ENCODE data around the gene LIPE. TPM values are rescaled to one million over a fixed set of nuclear protein-coding genes. Genes with fewer than 3 reads are reported as not detected.
"Not testable (repeated sequence)": the region's sequence is repeated elsewhere in the genome, so short reads cannot be mapped to it uniquely, and the experiment has no call there.

LIPE gene
- total RNA-seq, 2 experiments from 2014 or later, result 27.8 to 32.8 TPM

DNA sequence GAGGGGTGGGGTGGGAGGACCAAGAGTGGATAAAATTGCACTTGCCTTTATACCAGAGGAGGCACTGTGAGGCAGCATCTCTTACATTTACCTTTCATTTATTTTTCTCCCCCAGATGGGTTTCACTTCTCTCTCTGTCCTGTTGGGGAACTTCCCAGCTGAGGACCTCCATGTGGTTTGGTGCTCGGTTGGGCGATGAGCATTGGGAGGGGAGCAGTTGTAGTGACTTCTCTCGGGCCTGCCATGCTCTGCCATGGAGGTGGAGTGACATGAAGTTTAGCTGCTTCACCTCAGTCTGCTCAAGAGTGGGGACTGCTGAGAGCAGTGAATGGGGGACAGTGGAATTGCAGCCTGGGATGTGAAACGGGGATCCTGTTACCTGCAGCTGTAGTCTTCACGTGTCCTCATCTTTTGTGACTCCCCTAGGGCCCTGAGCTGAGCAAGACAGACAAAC is 38.7 kb upstream of the LIPE start:
- Mint-ChIP-seq H3K4me3 (no peak overlapping the region), H3K27ac (no peak overlapping the region)

DNA sequence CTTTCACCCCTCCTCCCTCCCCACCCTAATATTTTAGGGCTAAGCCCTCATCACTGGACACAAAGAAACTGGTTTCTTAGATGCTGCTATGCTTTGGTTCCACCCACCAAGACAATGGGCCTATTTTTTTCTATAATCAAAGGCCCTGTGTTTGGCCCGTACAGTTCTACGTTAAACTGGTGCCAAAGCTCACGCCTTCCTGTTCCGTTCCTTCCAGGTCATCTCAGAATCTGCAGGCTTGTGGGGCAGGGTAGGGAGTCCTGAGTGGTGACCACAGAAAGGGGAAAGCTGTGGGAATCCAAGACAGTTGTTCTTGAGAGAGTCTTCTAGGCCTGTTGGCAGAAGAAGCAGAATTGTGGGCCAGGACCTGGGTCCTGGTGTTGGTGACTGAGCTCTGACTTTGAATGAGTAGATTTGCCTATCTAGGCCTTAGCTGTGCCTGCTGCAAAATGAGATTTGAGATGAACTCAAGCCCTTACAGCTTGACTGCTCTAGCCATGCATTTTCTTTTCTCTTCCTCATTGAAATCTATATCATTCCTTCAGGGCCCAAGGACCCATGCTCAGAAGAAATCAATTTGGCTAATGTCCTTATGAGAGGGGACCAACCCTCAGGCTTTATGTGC is 34.6 kb upstream of the LIPE start:
- no peaks in the 10 kb centered on the region for H3K36me3 Mint-ChIP-seq (ENCODE audit: low read depth)
- H3K27ac Mint-ChIP-seq, result no peak overlapping the region
- POLR2A ChIA-PET, result no interaction called here

More for the DNA sequence above, 38.7 kb upstream of the LIPE start:
- intact Hi-C loops (cut with DNase I, micrococcal nuclease), result no loop called here
- CTCF ChIA-PET, result interaction anchor here (0.9 to 1.1 kb wide), 3 partner anchors 9 to 24 kb away, joined by 3 to 5 read pairs (median 3); no protein-coding TSS in a partner anchor
- H3K36me3 Mint-ChIP-seq (ENCODE audit: low read depth), result no peaks in the 10 kb centered on the region
- H3K27me3 Mint-ChIP-seq, result no peaks in the 10 kb centered on the region
- peaks cover 14% of the 10 kb centered on the region for H3K4me1 Mint-ChIP-seq
- ATAC-seq, result no peak
- POLR2A ChIA-PET, result no interaction called here
- H3K9me3 Mint-ChIP-seq (ENCODE audit: low read depth), result no peaks in the 10 kb centered on the region
- no peak for DNase-seq

DNA sequence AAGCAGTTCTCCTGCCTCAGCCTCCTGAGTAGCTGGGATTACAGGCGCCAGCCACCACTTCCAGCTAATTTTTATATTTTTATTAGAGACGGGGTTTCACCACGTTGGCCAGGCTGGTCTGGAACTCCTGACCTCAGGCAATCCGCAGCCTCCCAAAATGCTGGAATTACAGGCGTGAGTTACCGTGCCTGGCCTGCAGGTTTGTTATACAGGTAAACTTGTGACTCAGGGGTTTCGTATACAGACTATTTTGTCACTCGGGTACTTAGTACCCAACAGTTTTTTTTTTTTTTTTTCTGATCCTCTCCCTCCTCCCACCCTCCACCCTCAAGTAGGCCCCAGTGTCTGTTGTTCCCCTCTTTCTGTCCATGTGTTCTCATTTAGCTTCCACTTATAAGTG is 34.0 kb upstream of the LIPE start:
- H3K27ac Mint-ChIP-seq; H3K4me3 Mint-ChIP-seq; H3K36me3 Mint-ChIP-seq (ENCODE audit: low read depth); H3K4me1 Mint-ChIP-seq; ATAC-seq; H3K9me3 Mint-ChIP-seq (ENCODE audit: low read depth); POLR2A ChIA-PET; intact Hi-C loops (cut with DNase I, micrococcal nuclease); H3K27me3 Mint-ChIP-seq; DNase-seq: not testable (repeated sequence)
- CTCF ChIA-PET, result interaction anchor here (0.7 to 1.2 kb wide), 3 partner anchors 68 to 827 kb away, joined by 3 to 6 read pairs (median 4); no protein-coding TSS in a partner anchor

More for the DNA sequence above, 34.6 kb upstream of the LIPE start:
- peaks cover under 1% of the 10 kb centered on the region for H3K4me1 Mint-ChIP-seq
- DNase-seq (no peak), ATAC-seq (no peak)
- CTCF ChIA-PET, result interaction anchor here (0.6 to 1.4 kb wide), 5 partner anchors 11 to 1210 kb away, joined by 3 to 7 read pairs (median 4); no protein-coding TSS in a partner anchor
- no peaks in the 10 kb centered on the region for H3K27me3 Mint-ChIP-seq
- no peak overlapping the region for H3K4me3 Mint-ChIP-seq
- intact Hi-C loops (cut with DNase I, micrococcal nuclease), result no loop called here
- no peaks in the 10 kb centered on the region for H3K9me3 Mint-ChIP-seq (ENCODE audit: low read depth)

DNA sequence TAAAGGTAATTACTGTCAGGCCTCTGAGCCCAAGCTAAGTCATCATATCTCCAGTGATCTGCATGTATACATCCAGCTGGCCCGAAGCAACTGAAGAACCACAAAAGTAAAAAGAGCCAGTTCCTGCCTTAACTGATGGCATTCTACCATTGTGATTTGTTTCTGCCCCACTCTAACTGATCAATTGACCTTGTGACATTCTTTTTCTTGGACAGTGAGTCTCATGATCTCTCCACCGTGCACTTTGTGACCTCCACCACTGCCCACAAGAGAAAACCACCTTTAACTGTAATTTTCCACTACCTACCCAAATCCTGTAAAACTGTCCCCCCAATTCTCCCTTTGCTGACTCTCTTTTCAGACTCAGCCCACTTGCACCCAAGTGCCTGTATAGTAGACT is 32.7 kb upstream of the LIPE start:
- intact Hi-C loops (cut with DNase I, micrococcal nuclease), result no loop called here
- ATAC-seq (no peak), DNase-seq (no peak)
- no peaks in the 10 kb centered on the region for H3K36me3 Mint-ChIP-seq (ENCODE audit: low read depth)
- no peaks in the 10 kb centered on the region for H3K27me3 Mint-ChIP-seq
- no peaks in the 10 kb centered on the region for H3K9me3 Mint-ChIP-seq (ENCODE audit: low read depth)
- H3K27ac Mint-ChIP-seq, result no peak overlapping the region
- ChIA-PET CTCF (interaction anchor here (2.1 kb wide), 1 partner anchor 10 kb away, joined by 4 read pairs; no protein-coding TSS in a partner anchor), POLR2A (no interaction called here)
- H3K4me1 Mint-ChIP-seq, result no peaks in the 10 kb centered on the region
- no peak overlapping the region for H3K4me3 Mint-ChIP-seq

GRCh38 chr19:42455621-42456081 is 28.5 kb upstream of the LIPE start:
- H3K4me1 Mint-ChIP-seq, result peaks cover 4% of the 10 kb centered on the region
- no peaks in the 10 kb centered on the region for H3K36me3 Mint-ChIP-seq (ENCODE audit: low read depth)
- POLR2A ChIA-PET, result interaction anchor here (0.6 kb wide), 1 partner anchor 37 kb away, joined by 3 read pairs; no protein-coding TSS in a partner anchor
- H3K27ac Mint-ChIP-seq, result no peak overlapping the region
- ATAC-seq (peak; percentile 49), DNase-seq (no peak)
- intact Hi-C loops (cut with DNase I, micrococcal nuclease), result no loop called here
- no peaks in the 10 kb centered on the region for H3K9me3 Mint-ChIP-seq (ENCODE audit: low read depth)
- H3K4me3 Mint-ChIP-seq, result no peak overlapping the region
- H3K27me3 Mint-ChIP-seq, result no peaks in the 10 kb centered on the region
- CTCF ChIA-PET, result interaction anchor here (0.6 to 1.9 kb wide), 8 partner anchors 14 to 118 kb away, joined by 3 to 11 read pairs (median 4); partner anchors contain the start of gene CEACAM1

GRCh38 chr19:42455086-42455485 is 27.9 kb upstream of the LIPE start:
- no peaks in the 10 kb centered on the region for H3K27me3 Mint-ChIP-seq
- H3K4me1 Mint-ChIP-seq, result peaks cover 4% of the 10 kb centered on the region
- no peak overlapping the region for H3K4me3 Mint-ChIP-seq
- ATAC-seq (no peak), DNase-seq (no peak)
- intact Hi-C loops (cut with DNase I, micrococcal nuclease), result no loop called here
- H3K27ac Mint-ChIP-seq, result no peak overlapping the region
- H3K36me3 Mint-ChIP-seq (ENCODE audit: low read depth), result no peaks in the 10 kb centered on the region
- no peaks in the 10 kb centered on the region for H3K9me3 Mint-ChIP-seq (ENCODE audit: low read depth)
- ChIA-PET CTCF (interaction anchor here (0.6 to 1.9 kb wide), 13 partner anchors 13 to 378 kb away, joined by 3 to 11 read pairs (median 4); partner anchors contain the start of gene CEACAM1), POLR2A (interaction anchor here (0.6 to 0.8 kb wide), 2 partner anchors 14 to 37 kb away, joined by 3 read pairs; no protein-coding TSS in a partner anchor)

- ATAC-seq (no peak), DNase-seq (no peak)
- Mint-ChIP-seq H3K27me3 (no peaks in the 10 kb centered on the region), H3K4me3 (no peak overlapping the region), H3K27ac (no peak overlapping the region), H3K9me3 (ENCODE audit: low read depth) (no peaks in the 10 kb centered on the region), H3K36me3 (ENCODE audit: low read depth) (no peaks in the 10 kb centered on the region), H3K4me1 (peaks cover 4% of the 10 kb centered on the region)
- POLR2A ChIA-PET, result interaction anchor here (0.7 kb wide), 1 partner anchor 237 kb away, joined by 3 read pairs; no protein-coding TSS in a partner anchor
- intact Hi-C loops (cut with DNase I, micrococcal nuclease), result no loop called here
- CTCF ChIA-PET, result interaction anchor here (1.3 to 4.5 kb wide), 3 partner anchors 11 to 144 kb away, joined by 4 to 107 read pairs (median 58); partner anchors contain the start of gene CEACAM1
Measured at GRCh38 chr19:42452590-42452989, 25.4 kb upstream of the LIPE start.

GRCh38 chr19:42450314-42450934 is 23.2 kb upstream of the LIPE start:
- DNase-seq (peak; percentile 87), ATAC-seq (peak; percentile 98)
- no peaks in the 10 kb centered on the region for H3K9me3 Mint-ChIP-seq (ENCODE audit: low read depth)
- intact Hi-C loops (cut with DNase I, micrococcal nuclease), result loop anchor here (1.0 kb wide), 2 partner anchors 79 to 146 kb away; no protein-coding TSS in a partner anchor
- ChIA-PET CTCF (interaction anchor here (0.6 to 4.5 kb wide), 34 partner anchors 9 to 1146 kb away, joined by 3 to 107 read pairs (median 5); partner anchors contain the start of genes CEACAM1 and ZNF576), POLR2A (interaction anchor here (1.1 kb wide), 1 partner anchor 10 kb away, joined by 3 read pairs; no protein-coding TSS in a partner anchor)
- H3K4me1 Mint-ChIP-seq, result peaks cover 4% of the 10 kb centered on the region
- H3K27ac Mint-ChIP-seq, result no peak overlapping the region
- H3K27me3 Mint-ChIP-seq, result no peaks in the 10 kb centered on the region
- no peak overlapping the region for H3K4me3 Mint-ChIP-seq
- H3K36me3 Mint-ChIP-seq (ENCODE audit: low read depth), result no peaks in the 10 kb centered on the region

DNA sequence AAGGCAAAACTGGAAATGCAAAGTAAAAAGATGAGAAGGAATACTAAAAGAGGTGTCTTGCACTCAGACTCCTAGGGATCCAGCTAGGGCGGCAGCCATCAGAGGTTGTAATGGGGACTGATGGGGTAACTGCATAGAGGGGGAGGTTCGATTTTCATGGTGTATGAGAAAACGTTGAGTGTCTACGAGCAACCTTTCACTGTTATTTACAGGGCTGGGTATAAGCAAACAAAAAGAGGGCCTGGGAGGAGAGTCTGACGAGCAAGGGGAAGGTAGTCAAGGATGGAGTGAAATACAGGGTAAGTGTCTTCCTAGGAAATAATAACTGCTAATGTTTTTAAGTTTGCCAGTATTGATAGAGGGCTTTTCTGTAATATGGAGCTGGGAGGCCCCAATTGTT is 21.1 kb upstream of the LIPE start:
- H3K4me3 Mint-ChIP-seq; H3K27ac Mint-ChIP-seq; ATAC-seq; H3K36me3 Mint-ChIP-seq (ENCODE audit: low read depth); intact Hi-C loops (cut with DNase I, micrococcal nuclease); H3K9me3 Mint-ChIP-seq (ENCODE audit: low read depth); DNase-seq; H3K4me1 Mint-ChIP-seq; H3K27me3 Mint-ChIP-seq: not testable (repeated sequence)
- CTCF ChIA-PET, result interaction anchor here (1.3 to 4.3 kb wide), 5 partner anchors 7 to 149 kb away, joined by 4 to 58 read pairs (median 9); no protein-coding TSS in a partner anchor
- POLR2A ChIA-PET, result interaction anchor here (0.6 kb wide), 1 partner anchor 1364 kb away, joined by 3 read pairs; no protein-coding TSS in a partner anchor

GRCh38 chr19:42445948-42446347 is 18.8 kb upstream of the LIPE start:
- no peaks in the 10 kb centered on the region for H3K27me3 Mint-ChIP-seq

GRCh38 chr19:42443944-42444398 is 16.8 kb upstream of the LIPE start:
- CTCF ChIA-PET, result interaction anchor here (0.5 to 1.8 kb wide), 3 partner anchors 10 to 95 kb away, joined by 3 to 4 read pairs (median 4); partner anchors contain the start of gene CEACAM1

More at GRCh38 chr19:42445948-42446347, 18.8 kb upstream of the LIPE start:
- ChIA-PET CTCF (interaction anchor here (0.9 to 1.6 kb wide), 4 partner anchors 9 to 117 kb away, joined by 3 to 8 read pairs (median 3); no protein-coding TSS in a partner anchor), POLR2A (interaction anchor here (0.7 kb wide), 1 partner anchor 44 kb away, joined by 7 read pairs; no protein-coding TSS in a partner anchor)
- H3K36me3 Mint-ChIP-seq (ENCODE audit: low read depth), result no peaks in the 10 kb centered on the region
- H3K9me3 Mint-ChIP-seq (ENCODE audit: low read depth), result no peaks in the 10 kb centered on the region
- no peak for ATAC-seq
- intact Hi-C loops (cut with DNase I, micrococcal nuclease), result no loop called here
- peaks cover 10% of the 10 kb centered on the region for H3K4me1 Mint-ChIP-seq
- no peak overlapping the region for H3K27ac Mint-ChIP-seq
- H3K4me3 Mint-ChIP-seq, result no peak overlapping the region
- DNase-seq, result no peak

More at GRCh38 chr19:42443944-42444398, 16.8 kb upstream of the LIPE start:
- Mint-ChIP-seq H3K4me1 (peaks cover 22% of the 10 kb centered on the region), H3K27me3 (no peaks in the 10 kb centered on the region), H3K27ac (no peak overlapping the region), H3K36me3 (ENCODE audit: low read depth) (no peaks in the 10 kb centered on the region), H3K4me3 (no peak overlapping the region), H3K9me3 (ENCODE audit: low read depth) (no peaks in the 10 kb centered on the region)
- DNase-seq, result no peak
- no peak for ATAC-seq
- intact Hi-C loops (cut with DNase I, micrococcal nuclease), result no loop called here
- POLR2A ChIA-PET, result no interaction called here

All from activated CD4-positive, alpha-beta T cell treated with anti-CD3 and anti-CD28 coated beads for 36 hours (primary cell).